Mesenchymal stem cell (in vitro differentiated cells and primary cell): ENCODE measurements around the gene KCTD19.

Experiments
- DNase-seq: peaks from one replicate; pipeline ENCODE4 v3.0.0-alpha.2; 2013
- H2AFZ ChIP-seq: one replicate; pipeline ENCODE4 v1.6.1; 2013; ENCODE audit warnings: low read depth, mild to moderate bottlenecking, control low read depth, inconsistent platforms, low read length, moderate library complexity
- H2AK5ac ChIP-seq: 2 replicates; pipeline ENCODE4 v1.6.1; 2013; ENCODE audit warnings: low read length, moderate library complexity, mild to moderate bottlenecking, inconsistent platforms; ENCODE audit not compliant: severe bottlenecking
- H2BK120ac ChIP-seq: one replicate; pipeline ENCODE4 v1.6.1; 2013; ENCODE audit warnings: low read depth, mild to moderate bottlenecking, inconsistent platforms, low read length, moderate library complexity
- H2BK12ac ChIP-seq, 2 experiments: one replicate each; pipeline ENCODE4 v1.6.1; 2013; ENCODE audit warnings: inconsistent platforms in 2 of 2, low read length in 2 of 2, mild to moderate bottlenecking in 2 of 2, moderate library complexity in 2 of 2, control low read depth in 1 of 2
- H2BK15ac ChIP-seq: one replicate; pipeline ENCODE4 v1.6.1; 2013; ENCODE audit warnings: mild to moderate bottlenecking, low read depth, inconsistent platforms; ENCODE audit not compliant: poor library complexity, severe bottlenecking
- H2BK5ac ChIP-seq: 2 replicates; pipeline ENCODE4 v1.6.1; 2013; ENCODE audit warnings: low read depth, mild to moderate bottlenecking, low read length, control low read depth, inconsistent platforms; ENCODE audit not compliant: poor library complexity, severe bottlenecking
- H3K14ac ChIP-seq, 2 experiments: one replicate each; pipeline ENCODE4 v1.6.1; 2013; ENCODE audit warnings: inconsistent platforms in 2 of 2, low read length in 2 of 2, control low read depth in 1 of 2, mild to moderate bottlenecking in 1 of 2, moderate library complexity in 1 of 2
- H3K18ac ChIP-seq, 2 experiments: one replicate each; pipeline ENCODE4 v1.6.1; 2013; ENCODE audit warnings: inconsistent platforms in 2 of 2, low read length in 2 of 2, control low read depth in 1 of 2, low read depth in 1 of 2, mild to moderate bottlenecking in 1 of 2
- H3K23ac ChIP-seq, 2 experiments: one replicate each; pipeline ENCODE4 v1.6.1; 2013; ENCODE audit warnings: inconsistent platforms in 2 of 2, low read length in 2 of 2, mild to moderate bottlenecking in 2 of 2, moderate library complexity in 2 of 2, control low read depth in 1 of 2
- H3K27ac ChIP-seq: 2 replicates; pipeline ENCODE4 v1.5.1; 2013; ENCODE audit warnings: mild to moderate bottlenecking, moderate library complexity, low read length, control low read depth, inconsistent platforms; ENCODE audit not compliant: poor library complexity, severe bottlenecking
- H3K27me3 ChIP-seq, 2 experiments: 2 replicates each; pipeline versions ENCODE4 v1.6.1 to v1.7.0; 2013; ENCODE audit warnings: low read length in 2 of 2, mild to moderate bottlenecking in 2 of 2, moderate library complexity in 2 of 2, control low read depth in 1 of 2, inconsistent platforms in 1 of 2; ENCODE audit not compliant: control insufficient read depth in 1 of 2, insufficient read depth in 1 of 2
- H3K36me3 ChIP-seq, 2 experiments: 2 replicates each; pipeline versions ENCODE4 v1.6.1 to v1.7.0; 2013; ENCODE audit warnings: low read length in 2 of 2, control low read depth in 1 of 2, inconsistent platforms in 1 of 2, low read depth in 1 of 2, mild to moderate bottlenecking in 1 of 2; ENCODE audit not compliant: insufficient read depth in 2 of 2, control insufficient read depth in 1 of 2
- H3K4ac ChIP-seq, 2 experiments: one replicate each; pipeline ENCODE4 v1.6.1; 2013; ENCODE audit warnings: inconsistent platforms in 2 of 2, low read length in 2 of 2, mild to moderate bottlenecking in 2 of 2, moderate library complexity in 2 of 2, control low read depth in 1 of 2, low read depth in 1 of 2
- H3K4me1 ChIP-seq: 2 replicates; pipeline ENCODE4 v1.6.1; 2013; ENCODE audit warnings: low read depth, low read length, control low read depth; ENCODE audit not compliant: control insufficient read depth, insufficient read depth
- H3K4me2 ChIP-seq: 2 replicates; pipeline ENCODE4 v1.6.1; 2013; ENCODE audit warnings: low read length, mild to moderate bottlenecking, inconsistent platforms; ENCODE audit not compliant: poor library complexity, severe bottlenecking
- H3K4me3 ChIP-seq, 2 experiments: 2 replicates each; pipeline versions ENCODE4 v1.5.1 to v1.7.0; 2013; ENCODE audit warnings: low read length in 2 of 2, mild to moderate bottlenecking in 2 of 2, control low read depth in 1 of 2, low read depth in 1 of 2; ENCODE audit not compliant: insufficient read depth in 1 of 2
- H3K79me1 ChIP-seq: replicated peaks from 2 replicates; pipeline ENCODE4 v1.6.1; 2013; ENCODE audit warnings: mild to moderate bottlenecking, control low read depth, low read length, inconsistent platforms; ENCODE audit not compliant: poor library complexity, severe bottlenecking
- H3K9ac ChIP-seq: 2 replicates; pipeline ENCODE4 v1.7.0; 2013; ENCODE audit warnings: mild to moderate bottlenecking, low read length, moderate library complexity
- H3K9me3 ChIP-seq: 2 replicates; pipeline ENCODE4 v1.7.0; 2013; ENCODE audit warnings: mild to moderate bottlenecking, low read length; ENCODE audit not compliant: control insufficient read depth
- H4K8ac ChIP-seq: one replicate; pipeline ENCODE4 v1.6.1; 2013; ENCODE audit warnings: inconsistent platforms, mild to moderate bottlenecking, low read length, moderate library complexity
- H4K91ac ChIP-seq: one replicate; pipeline ENCODE4 v1.6.1; 2013; ENCODE audit warnings: mild to moderate bottlenecking, low read length, inconsistent platforms
- WGBS: methylation state at CpG from one replicate; pipeline ENCODE4 v1.1.7; 2013; ENCODE audit warnings: mixed read lengths; 5-methylcytosine and 5-hydroxymethylcytosine counted together

The KCTD19 gene

DNA sequence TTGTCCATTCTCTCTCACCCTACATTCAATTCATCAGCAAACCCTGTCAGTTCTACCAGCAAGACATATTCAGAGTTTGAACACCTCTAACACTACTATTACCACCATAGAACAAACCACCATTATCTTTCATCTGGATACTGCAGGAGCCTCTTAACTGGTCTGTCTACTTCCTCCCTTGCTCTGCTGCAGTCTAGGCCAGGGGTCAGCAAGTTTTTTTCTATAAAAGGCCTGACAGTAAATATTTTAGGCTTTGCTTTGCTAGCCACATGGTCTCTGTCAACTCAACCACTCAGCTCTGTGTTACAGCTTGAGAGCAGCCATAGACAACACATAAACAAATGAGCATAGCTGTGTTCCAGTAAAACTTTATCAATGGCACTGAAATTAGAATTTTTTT lies 13.8 kb downstream of the KCTD19 start:
- Histone ChIP-seq H2AFZ (no peak overlapping the region), H3K4ac (peak overlapping the region in 1 of 2 experiments; percentile 75), H2BK12ac (peak overlapping the region in 1 of 2 experiments; percentile 2), H3K18ac (peak overlapping the region; percentile 52 to 75), H3K9ac (peak overlapping the region; percentile 82), H3K36me3 (no peaks in the 10 kb centered on the region), H2BK15ac (no peak overlapping the region), H3K79me1 (no peaks in the 10 kb centered on the region), H3K4me3 (no peak overlapping the region), H2AK5ac (no peak overlapping the region), H2BK5ac (no peak overlapping the region), H3K27ac (no peak overlapping the region), H3K9me3 (no peaks in the 10 kb centered on the region), H3K4me1 (peaks cover 4% of the 10 kb centered on the region), H3K4me2 (no peak overlapping the region), H2BK120ac (no peak overlapping the region), H3K14ac (no peak overlapping the region), H4K8ac (no peak overlapping the region), H3K27me3 (no peaks in the 10 kb centered on the region), H4K91ac (no peak overlapping the region), H3K23ac (no peak overlapping the region)
- DNase-seq: peak; percentile 91

GRCh38 chr16:67311607-67312488 lies 14.7 kb downstream of the KCTD19 start:
- no peaks in the 10 kb centered on the region for H3K27me3 ChIP-seq
- H4K91ac ChIP-seq: peak overlapping the region; percentile 80
- no peaks in the 10 kb centered on the region for H3K79me1 ChIP-seq
- no peaks in the 10 kb centered on the region for H3K9me3 ChIP-seq
- peak overlapping the region; percentile 76 for H4K8ac ChIP-seq
- H3K36me3 ChIP-seq: no peaks in the 10 kb centered on the region
- H2AK5ac ChIP-seq: no peak overlapping the region
- H3K4ac ChIP-seq: peak overlapping the region; percentile 46 to 87
- H3K27ac ChIP-seq: peak overlapping the region; percentile 30
- H3K18ac ChIP-seq: peak overlapping the region; percentile 66 to 74
- peak overlapping the region; percentile 77 for H2BK120ac ChIP-seq
- H2AFZ ChIP-seq: no peak overlapping the region
- no peak overlapping the region for H3K4me3 ChIP-seq
- no peak overlapping the region for H2BK5ac ChIP-seq
- peak overlapping the region in 1 of 2 experiments; percentile 46 for H3K14ac ChIP-seq
- no peak overlapping the region for H3K23ac ChIP-seq
- peak overlapping the region; percentile 82 for H3K9ac ChIP-seq
- H2BK15ac ChIP-seq: no peak overlapping the region
- 18% methylated on average over 4 of the region's 5 CpGs for WGBS
- H3K4me1 ChIP-seq: peaks cover 4% of the 10 kb centered on the region
- H2BK12ac ChIP-seq: peak overlapping the region; percentile 85 to 96
- no peak overlapping the region for H3K4me2 ChIP-seq
- peak; percentile 100 for DNase-seq

- H3K9me3 ChIP-seq: no peaks in the 10 kb centered on the region
- H3K4me1 ChIP-seq: peaks cover 4% of the 10 kb centered on the region
- no peaks in the 10 kb centered on the region for H3K36me3 ChIP-seq
- peak overlapping the region; percentile 54 for H2BK120ac ChIP-seq
- no peak overlapping the region for H2AFZ ChIP-seq
- no peak overlapping the region for H3K14ac ChIP-seq
- H3K4ac ChIP-seq: peak overlapping the region; percentile 35 to 45
- no peak overlapping the region for H2BK15ac ChIP-seq
- 96% methylated on average over 3 of the region's 3 CpGs for WGBS
- H3K4me3 ChIP-seq: no peak overlapping the region
- H3K79me1 ChIP-seq: no peaks in the 10 kb centered on the region
- H3K23ac ChIP-seq: no peak overlapping the region
- H4K91ac ChIP-seq: peak overlapping the region; percentile 94
- peak overlapping the region; percentile 49 to 74 for H3K18ac ChIP-seq
- H3K4me2 ChIP-seq: no peak overlapping the region
- H3K9ac ChIP-seq: no peak overlapping the region
- H3K27ac ChIP-seq: no peak overlapping the region
- H2BK12ac ChIP-seq: peak overlapping the region; percentile 85 to 88
- DNase-seq: peak; percentile 14
- no peak overlapping the region for H2BK5ac ChIP-seq
- H4K8ac ChIP-seq: no peak overlapping the region
- no peaks in the 10 kb centered on the region for H3K27me3 ChIP-seq
- no peak overlapping the region for H2AK5ac ChIP-seq
Measured at GRCh38 chr16:67310561-67310960, 16.0 kb downstream of the KCTD19 start.

GRCh38 chr16:67305216-67306071 lies 21.1 kb downstream of the KCTD19 start:
- H3K9me3 ChIP-seq: no peaks in the 10 kb centered on the region
- H2BK5ac ChIP-seq: no peak overlapping the region
- no peak for DNase-seq
- no peaks in the 10 kb centered on the region for H3K36me3 ChIP-seq
- no peak overlapping the region for H2BK15ac ChIP-seq
- H2AFZ ChIP-seq: no peak overlapping the region
- no peak overlapping the region for H3K27ac ChIP-seq
- no peaks in the 10 kb centered on the region for H3K79me1 ChIP-seq
- 87% methylated on average over 13 of the region's 13 CpGs for WGBS
- H4K8ac ChIP-seq: no peak overlapping the region
- no peak overlapping the region for H3K4me2 ChIP-seq
- no peak overlapping the region for H3K14ac ChIP-seq
- no peak overlapping the region for H2BK120ac ChIP-seq
- H3K4ac ChIP-seq: no peak overlapping the region
- H3K4me1 ChIP-seq: peaks cover 3% of the 10 kb centered on the region
- peaks cover 0 to under 1% of the 10 kb centered on the region in 2 experiments for H3K27me3 ChIP-seq
- no peak overlapping the region for H4K91ac ChIP-seq
- no peak overlapping the region for H2BK12ac ChIP-seq
- no peak overlapping the region for H3K4me3 ChIP-seq
- H3K18ac ChIP-seq: no peak overlapping the region
- H2AK5ac ChIP-seq: no peak overlapping the region
- H3K23ac ChIP-seq: no peak overlapping the region
- H3K9ac ChIP-seq: no peak overlapping the region
